Thoracic aorta (tissue), 2 donors: ENCODE measurements around the gene RUFY3. TPM values are rescaled to one million over a fixed set of nuclear protein-coding genes. Genes with fewer than 3 reads are reported as not detected.

Experiments
- ATAC-seq: fragments of 150-250 bp; one replicate; pipeline ENCODE4 v1.8.0; 2017; ENCODE audit warnings: low read depth; ENCODE audit not compliant: insufficient number of reproducible peaks, low FRiP score
- DNase-seq: peaks from one replicate; pipeline ENCODE4 v3.0.0-alpha.2; 2020; ENCODE audit warnings: low spot score
- H3K27ac ChIP-seq, 2 donors: fragments of 200-600 bp; sonication (generic); 1 replicate in 1 of 2; 2 replicates in 1 of 2; pipeline ENCODE4 v1.5.1; 2016; ENCODE audit warnings: mild to moderate bottlenecking in 2 of 2, moderate library complexity in 2 of 2
- H3K27me3 ChIP-seq: fragments of 200-600 bp; sonication (generic); replicated peaks from 2 replicates; pipeline ENCODE4 v1.6.0; 2016; ENCODE audit warnings: mild to moderate bottlenecking; ENCODE audit not compliant: insufficient read depth
- H3K36me3 ChIP-seq: fragments of 200-600 bp; sonication (generic); one replicate; pipeline ENCODE4 v1.5.1; 2016
- H3K4me1 ChIP-seq, 2 donors: fragments of 200-600 bp; sonication (generic); 1 replicate in 1 of 2; 2 replicates in 1 of 2; pipeline versions ENCODE4 v1.5.1 to v1.6.0; 2016; ENCODE audit warnings: low read depth in 2 of 2, mild to moderate bottlenecking in 1 of 2; ENCODE audit not compliant: control insufficient read depth in 1 of 2
- H3K4me3 ChIP-seq: fragments of 200-600 bp; sonication (generic); 2 replicates; pipeline ENCODE4 v1.5.1; 2016; ENCODE audit warnings: mild to moderate bottlenecking
- H3K9me3 ChIP-seq: fragments of 200-600 bp; sonication (generic); 2 replicates; pipeline ENCODE4 v1.5.1; 2016
- CTCF ChIP-seq: fragments of 200-600 bp; sonication (generic); IDR thresholded peaks from one replicate; pipeline ENCODE4 v1.5.1; 2019; ENCODE audit warnings: antibody characterized with exemption
- total RNA-seq, 2 donors: library from RNA; depleted of rRNA; stranded (reverse); fragments of >200 nt; gene quantifications; one replicate each; pipeline versions ENCODE4 v1.1.0 to v1.2.3, GENCODE V29; 2016

Gene RUFY3
- total RNA-seq, 2 donors from 2014 or later, result 72.7 to 100.0 TPM

- Histone ChIP-seq H3K27ac (no peak overlapping the region), H3K27me3 (no peaks in the 10 kb centered on the region), H3K9me3 (no peaks in the 10 kb centered on the region), H3K4me1 (no peaks in the 10 kb centered on the region), H3K36me3 (peaks cover 43% of the 10 kb centered on the region), H3K4me3 (no peak overlapping the region)
- DNase-seq, result no peak
- no peak for TF ChIP-seq CTCF
- ATAC-seq, result no peak
These were observed 65.7 kb downstream of the RUFY3 start for GRCh38 chr4:70787496-70787895.

GRCh38 chr4:70788733-70789132 is 67.0 kb downstream of the RUFY3 start:
- DNase-seq, result no peak
- Histone ChIP-seq H3K27me3 (no peaks in the 10 kb centered on the region), H3K36me3 (peaks cover 42% of the 10 kb centered on the region), H3K27ac (no peak overlapping the region), H3K4me3 (no peak overlapping the region), H3K4me1 (no peaks in the 10 kb centered on the region), H3K9me3 (no peaks in the 10 kb centered on the region)
- ATAC-seq, result no peak
- no peak for TF ChIP-seq CTCF

- no peak overlapping the region for H3K27ac ChIP-seq
- H3K27me3 ChIP-seq, result no peaks in the 10 kb centered on the region
- DNase-seq (no peak), ATAC-seq (no peak)
- H3K9me3 ChIP-seq, result no peaks in the 10 kb centered on the region
- no peak overlapping the region for H3K4me3 ChIP-seq
- no peak for TF ChIP-seq CTCF
- peaks cover 34% of the 10 kb centered on the region for H3K36me3 ChIP-seq
- H3K4me1 ChIP-seq, result no peaks in the 10 kb centered on the region
These were observed 71.9 kb downstream of the RUFY3 start for GRCh38 chr4:70793626-70794025.

GRCh38 chr4:70801265-70801809 is 79.6 kb downstream of the RUFY3 start:
- Histone ChIP-seq H3K36me3 (peaks cover 6% of the 10 kb centered on the region), H3K4me1 (no peaks in the 10 kb centered on the region), H3K4me3 (no peak overlapping the region), H3K9me3 (no peaks in the 10 kb centered on the region), H3K27me3 (no peaks in the 10 kb centered on the region), H3K27ac (no peak overlapping the region)
- ATAC-seq (no peak), DNase-seq (no peak)
- no peak for TF ChIP-seq CTCF

GRCh38 chr4:70802928-70803580 is 81.3 kb downstream of the RUFY3 start:
- no peak for TF ChIP-seq CTCF
- Histone ChIP-seq H3K9me3 (no peaks in the 10 kb centered on the region), H3K4me1 (no peaks in the 10 kb centered on the region), H3K36me3 (peaks cover 8% of the 10 kb centered on the region), H3K4me3 (no peak overlapping the region), H3K27me3 (no peaks in the 10 kb centered on the region), H3K27ac (no peak overlapping the region)
- ATAC-seq (no peak), DNase-seq (no peak)
